CD4-positive, alpha-beta T cell treated with Interleukin-17A for 1 hour (primary cell): ENCODE measurements around the gene PLXNA4.

Experiments used
- DNase-seq: peaks from one replicate; pipeline ENCODE4 v3.0.0-alpha.2; 2020

PLXNA4 gene

GRCh38 chr7:132345030-132345429 lies 231.2 kb downstream of the PLXNA4 start:
- no peak for DNase-seq

DNA sequence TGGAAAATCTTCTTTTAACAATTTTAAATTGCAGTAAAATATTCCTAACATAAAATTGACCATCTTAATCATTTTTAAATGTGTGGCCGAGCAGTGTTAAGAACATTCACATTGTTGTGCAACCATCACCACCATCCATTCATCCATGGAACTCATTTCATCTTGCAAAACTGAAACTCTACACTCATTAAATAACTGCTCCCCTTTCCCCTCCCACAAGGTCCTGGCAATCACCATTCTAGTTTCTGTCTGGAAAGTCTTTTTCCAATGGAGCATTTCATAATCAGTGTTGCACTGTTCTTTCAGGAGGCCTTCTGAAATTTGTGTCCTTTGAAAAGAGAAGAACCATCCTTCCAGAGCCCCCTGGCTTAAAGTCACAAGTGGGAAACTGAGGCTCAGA lies 233.1 kb downstream of the PLXNA4 start:
- no peak for DNase-seq

GRCh38 chr7:132337450-132338080 lies 238.7 kb downstream of the PLXNA4 start:
- no peak for DNase-seq

DNA sequence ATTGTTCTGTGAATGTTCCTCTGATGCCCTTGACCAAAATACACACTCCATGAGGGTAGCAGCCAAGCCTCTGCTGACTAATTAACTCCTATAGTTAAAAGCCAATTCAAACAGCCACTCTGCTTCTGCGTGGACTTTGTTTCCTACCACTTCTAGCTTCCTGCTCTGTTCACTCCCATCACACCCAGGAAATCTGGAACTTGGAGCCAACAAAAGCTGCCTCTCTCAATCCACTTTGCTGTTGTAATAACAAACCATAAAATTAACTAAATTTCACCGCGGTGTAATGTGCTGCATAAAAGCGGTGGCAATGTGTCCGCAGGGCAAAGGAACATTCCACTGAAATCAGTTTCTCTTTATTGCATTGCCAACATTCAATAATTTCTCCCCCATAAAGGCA lies 239.5 kb downstream of the PLXNA4 start:
- no peak for DNase-seq

- no peak for DNase-seq
Observed at GRCh38 chr7:132333301-132333700, 243.0 kb downstream of the PLXNA4 start.

- DNase-seq: no peak
Observed at GRCh38 chr7:132328760-132329159, 247.5 kb downstream of the PLXNA4 start.

DNA sequence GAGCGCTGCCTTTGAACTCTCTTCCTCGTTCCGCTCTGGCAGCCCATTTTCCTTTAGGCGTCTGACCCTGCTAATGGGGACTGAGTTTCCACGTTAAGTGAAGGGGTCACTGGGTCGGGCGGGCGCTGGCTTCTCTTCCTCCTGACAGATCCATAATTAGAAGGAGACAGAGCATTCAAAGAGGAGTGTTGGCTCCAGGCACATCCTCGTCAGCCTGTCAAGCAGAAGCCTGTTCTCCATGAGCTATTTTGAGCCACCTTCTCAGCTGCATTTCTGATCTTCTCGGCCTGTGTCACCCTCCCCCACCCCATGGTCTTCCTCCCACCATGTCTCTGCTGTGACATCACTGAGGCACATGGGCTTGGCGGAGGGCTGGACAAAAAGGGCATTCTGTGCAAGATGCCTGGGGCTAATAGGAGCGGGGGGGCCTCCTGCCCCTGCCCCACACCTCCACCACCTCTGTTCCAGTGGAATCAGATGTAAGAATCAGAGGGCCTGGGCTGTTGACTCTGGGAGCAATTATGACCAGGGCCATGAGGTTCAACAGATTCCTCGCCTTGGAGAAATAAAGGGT lies 248.1 kb downstream of the PLXNA4 start:
- no peak for DNase-seq

GRCh38 chr7:132326878-132327589 lies 249.2 kb downstream of the PLXNA4 start:
- no peak for DNase-seq

GRCh38 chr7:132322970-132323369 lies 253.3 kb downstream of the PLXNA4 start:
- no peak for DNase-seq

- DNase-seq: no peak
Observed at GRCh38 chr7:132321387-132321786, 254.9 kb downstream of the PLXNA4 start.

DNA sequence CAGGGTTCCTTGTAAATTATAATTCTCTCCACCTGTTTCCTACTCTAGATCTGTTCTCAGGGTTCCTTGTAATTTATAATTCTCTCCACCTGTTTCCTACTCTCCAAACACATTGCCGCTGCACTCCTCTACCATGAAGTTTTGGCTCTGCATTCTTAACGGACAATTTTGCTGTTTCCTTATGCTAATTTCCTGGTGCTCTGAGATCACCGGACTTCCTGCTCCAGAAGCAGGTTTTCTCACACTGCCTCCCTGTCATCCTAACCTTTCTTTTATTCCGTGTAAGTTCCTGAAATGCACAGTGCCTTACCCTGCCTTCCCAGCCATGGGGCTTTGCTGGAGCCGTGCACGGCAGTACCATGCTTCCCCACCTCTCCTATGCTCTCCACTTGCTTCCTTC lies 256.8 kb downstream of the PLXNA4 start:
- no peak for DNase-seq

DNA sequence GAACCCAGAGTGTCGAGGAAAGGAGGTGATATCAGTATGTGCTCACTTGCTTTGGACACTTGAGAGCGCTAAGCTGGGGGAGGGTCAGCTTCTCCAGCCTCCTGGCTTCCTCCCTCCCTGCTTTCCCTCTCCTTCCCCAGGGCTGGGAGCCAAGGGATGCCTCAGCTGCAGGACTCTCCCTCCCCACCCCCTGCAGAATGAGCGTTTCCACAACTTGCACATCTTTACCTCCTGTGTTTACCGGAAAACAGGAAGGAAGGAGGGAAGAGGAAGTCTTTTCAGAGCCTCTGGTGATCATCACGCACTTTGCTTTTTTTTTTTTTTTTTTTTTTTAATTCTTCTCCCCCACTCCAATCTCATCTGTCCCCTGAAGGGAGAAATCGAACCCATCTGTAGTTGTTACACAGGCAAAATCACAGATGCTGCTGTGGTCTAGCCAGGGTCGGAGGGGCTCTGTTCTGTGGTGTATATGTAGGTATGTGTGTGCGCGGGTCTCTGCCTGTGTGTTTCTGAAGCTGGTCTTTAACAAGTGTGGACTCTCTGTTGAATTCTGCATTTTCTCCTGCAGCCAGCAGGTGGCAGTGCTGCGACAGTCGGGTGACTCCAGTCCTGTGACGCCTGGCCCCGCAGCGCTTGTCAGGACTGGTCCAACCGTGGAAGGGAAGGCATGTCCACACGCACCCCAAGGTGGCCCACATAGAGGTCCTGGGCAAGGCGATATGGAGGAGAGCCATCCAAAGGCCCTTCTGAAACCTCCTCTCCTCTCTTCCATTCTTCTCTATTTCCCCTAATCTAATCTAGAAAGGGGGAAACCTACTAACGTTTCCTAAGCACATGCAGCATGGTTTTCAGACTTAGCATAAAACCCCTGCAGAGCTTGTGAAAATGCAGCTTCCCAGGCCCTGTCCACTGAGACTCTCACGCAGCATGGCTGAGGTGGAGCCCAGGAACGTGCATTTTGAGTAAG lies 257.6 kb downstream of the PLXNA4 start:
- peak; percentile 75 for DNase-seq

GRCh38 chr7:132317701-132318351 lies 258.4 kb downstream of the PLXNA4 start:
- DNase-seq: no peak

DNA sequence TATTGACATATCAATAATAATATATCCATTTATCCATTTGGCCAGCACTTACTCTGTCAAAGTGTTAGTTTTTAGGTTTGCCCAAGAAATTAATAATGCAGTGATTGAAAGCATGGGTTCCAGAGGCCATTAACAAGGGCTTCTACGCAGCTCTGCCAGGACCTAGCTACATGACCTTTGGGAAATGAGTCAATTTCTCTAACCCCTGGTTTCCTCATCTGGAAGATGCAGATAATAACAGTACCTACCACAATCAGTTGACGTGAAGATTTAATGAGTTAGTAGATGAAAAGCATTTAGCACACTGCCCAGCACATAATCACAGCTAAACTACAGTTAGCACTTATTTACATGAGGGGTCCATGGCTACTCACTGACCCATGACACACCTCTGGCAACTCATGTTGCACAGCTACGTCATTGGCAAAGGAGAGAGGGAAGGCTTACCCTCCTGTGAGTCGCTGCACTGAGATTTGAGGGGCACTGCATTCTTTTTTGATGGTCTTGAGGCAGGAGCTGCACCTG lies 263.7 kb downstream of the PLXNA4 start:
- DNase-seq: no peak

GRCh38 chr7:132311733-132312132 lies 264.5 kb downstream of the PLXNA4 start:
- DNase-seq: no peak

- no peak for DNase-seq
Observed at GRCh38 chr7:132309102-132309805, 267.0 kb downstream of the PLXNA4 start.

- DNase-seq: no peak
Observed at GRCh38 chr7:132307465-132307864, 268.8 kb downstream of the PLXNA4 start.

DNA sequence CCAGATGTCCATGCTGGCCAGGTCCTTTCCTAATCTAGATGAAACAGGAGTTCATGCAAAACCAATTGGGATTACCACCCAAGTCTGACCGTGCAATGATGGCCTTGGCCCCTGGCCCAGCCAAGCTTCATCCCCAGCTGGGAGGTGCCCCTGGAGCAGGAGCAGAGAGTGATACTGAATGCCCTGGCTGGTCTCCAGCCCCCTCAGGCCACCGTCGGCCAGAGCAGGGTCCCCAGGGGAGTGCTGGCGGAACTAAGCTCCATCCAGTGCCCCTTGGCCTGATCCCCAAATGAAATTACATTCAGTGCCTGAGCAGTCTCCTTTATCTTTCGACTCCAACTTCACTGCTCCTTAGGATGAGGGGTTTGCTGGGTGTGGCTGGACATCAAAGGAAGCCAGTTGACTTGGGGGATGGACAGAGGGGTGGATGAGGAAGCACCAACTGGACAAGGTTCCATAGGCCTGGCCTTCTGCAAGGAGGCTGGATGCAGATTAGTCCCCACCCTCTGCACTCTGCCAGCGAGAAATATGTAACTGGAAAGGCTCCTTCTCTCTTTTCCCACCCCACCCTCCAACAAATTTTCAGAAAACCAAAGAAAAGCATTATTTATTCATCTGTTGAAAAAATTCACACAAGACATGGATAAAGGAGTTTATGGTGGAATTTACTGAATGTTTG lies 275.5 kb downstream of the PLXNA4 start:
- no peak for DNase-seq

GRCh38 chr7:132298790-132299189 lies 277.5 kb downstream of the PLXNA4 start:
- DNase-seq: no peak

- no peak for DNase-seq
Observed at GRCh38 chr7:132296820-132297219, 279.4 kb downstream of the PLXNA4 start.

DNA sequence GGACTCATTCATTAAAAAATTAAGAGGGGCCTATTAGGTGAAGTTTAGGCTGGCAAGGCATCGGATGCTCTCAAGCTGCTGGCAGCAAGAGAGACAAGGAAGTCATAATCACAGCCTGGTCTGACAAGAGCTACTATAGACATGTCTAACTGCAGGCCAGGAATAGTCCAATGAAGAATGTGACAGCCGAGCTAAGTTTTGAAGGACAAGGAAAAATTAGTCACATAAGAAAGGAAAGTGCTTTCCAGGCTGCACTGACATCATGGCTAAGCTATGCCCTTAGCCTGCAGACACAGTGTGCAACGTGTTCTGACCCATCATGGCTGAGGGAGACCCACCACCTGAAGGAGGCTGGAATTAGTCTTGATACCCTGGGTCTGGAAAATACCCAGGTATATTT lies 281.1 kb downstream of the PLXNA4 start:
- DNase-seq: no peak
